ENCODE results near the gene FAM170B. TPM values are rescaled to one million over a fixed set of nuclear protein-coding genes. Genes with fewer than 3 reads are reported as not detected.

FAM170B gene
- total RNA-seq, 1 experiment from 2014 or later, result not detected

DNA sequence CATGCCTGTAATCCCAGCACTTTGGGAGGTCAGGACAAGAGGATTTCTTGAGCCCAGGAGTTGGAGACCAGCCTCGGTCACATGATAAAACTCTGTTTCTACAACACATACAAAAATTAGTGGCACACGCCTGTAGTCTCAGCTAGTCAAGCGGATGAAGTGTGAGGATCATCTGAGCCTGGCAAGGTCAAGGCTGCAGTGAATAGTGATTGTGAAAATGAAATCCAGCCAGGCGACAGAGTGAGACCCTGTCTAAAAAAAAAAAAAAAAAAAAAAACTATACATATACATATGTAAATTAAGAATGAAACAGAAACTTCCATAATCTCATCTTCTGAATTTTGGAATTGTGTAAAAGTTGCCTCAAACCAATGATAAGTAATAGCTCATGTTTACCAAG lies 18.2 kb upstream of the FAM170B start:
- no peaks in the 10 kb centered on the region for H3K27me3 ChIP-seq (replicated peaks)
- DNase-seq (ENCODE audit: low read depth in 1 of 2, low spot score in 2 of 2), result no peak
- no peaks in the 10 kb centered on the region for H3K4me1 ChIP-seq (replicated peaks)
- H3K36me3 ChIP-seq, result no peaks in the 10 kb centered on the region
- H3K4me3 ChIP-seq, result no peak overlapping the region
- 0 out of 2 replicates have a peak, but pooled peaks cover 3% of the 10 kb centered on the region for H3K9me3 ChIP-seq (replicated peaks)
- no peak overlapping the region for H3K27ac ChIP-seq

GRCh38 chr10:49151481-49151880 lies 17.7 kb upstream of the FAM170B start:
- no peaks in the 10 kb centered on the region for H3K4me1 ChIP-seq (replicated peaks)
- H3K4me3 ChIP-seq, result no peak overlapping the region
- no peak for DNase-seq (ENCODE audit: low read depth in 1 of 2, low spot score in 2 of 2)
- no peaks in the 10 kb centered on the region for H3K36me3 ChIP-seq
- 0 out of 2 replicates have a peak, but pooled peaks cover 3% of the 10 kb centered on the region for H3K9me3 ChIP-seq (replicated peaks)
- no peaks in the 10 kb centered on the region for H3K27me3 ChIP-seq (replicated peaks)
- no peak overlapping the region for H3K27ac ChIP-seq

DNA sequence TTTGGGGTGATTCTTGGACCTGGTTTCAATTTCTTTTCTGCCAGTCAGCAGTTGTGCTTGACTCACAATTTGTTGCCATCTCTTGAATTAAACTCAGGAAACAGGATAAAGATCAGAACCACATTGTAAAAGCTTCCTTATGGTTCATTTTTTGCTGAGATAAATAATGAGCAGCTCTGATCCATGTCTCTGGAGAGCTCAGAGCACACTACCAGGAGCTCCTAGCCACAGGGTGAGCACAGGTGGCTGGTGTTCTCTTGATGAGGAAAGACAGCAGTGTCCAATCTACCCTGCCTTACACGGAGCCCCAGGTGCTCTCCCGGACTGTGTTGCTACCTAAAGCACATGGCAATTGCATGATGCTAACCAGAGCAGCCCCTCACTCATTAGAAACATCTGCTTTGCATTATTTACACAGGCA lies 17.2 kb upstream of the FAM170B start:
- Histone ChIP-seq H3K27me3 (replicated peaks) (no peaks in the 10 kb centered on the region), H3K27ac (no peak overlapping the region)

DNA sequence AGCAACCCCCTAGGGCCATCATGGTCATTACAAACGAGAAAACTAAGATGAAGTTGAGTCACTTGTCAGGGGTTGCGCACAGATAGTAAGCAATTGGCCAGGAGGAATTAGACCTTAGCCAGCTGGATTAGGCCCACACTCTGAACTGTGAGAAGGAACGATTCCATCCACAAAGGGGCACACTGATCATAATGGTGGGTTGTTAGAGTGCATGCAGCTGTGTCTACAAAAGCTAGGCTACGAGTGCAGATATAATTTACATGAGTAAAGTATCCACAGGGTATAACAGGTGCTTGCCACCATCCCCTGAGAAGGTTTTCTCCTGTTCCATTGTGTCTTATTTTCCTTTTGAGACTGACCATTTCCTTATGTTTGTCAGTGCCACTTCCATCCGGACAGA lies 16.6 kb upstream of the FAM170B start:
- no peak overlapping the region for H3K4me3 ChIP-seq

More for the DNA sequence above, 17.2 kb upstream of the FAM170B start:
- Histone ChIP-seq H3K4me1 (replicated peaks) (no peaks in the 10 kb centered on the region), H3K36me3 (no peaks in the 10 kb centered on the region), H3K9me3 (replicated peaks) (0 out of 2 replicates have a peak, but pooled peaks cover 3% of the 10 kb centered on the region), H3K4me3 (no peak overlapping the region)
- DNase-seq (ENCODE audit: low read depth in 1 of 2, low spot score in 2 of 2), result no peak

DNA sequence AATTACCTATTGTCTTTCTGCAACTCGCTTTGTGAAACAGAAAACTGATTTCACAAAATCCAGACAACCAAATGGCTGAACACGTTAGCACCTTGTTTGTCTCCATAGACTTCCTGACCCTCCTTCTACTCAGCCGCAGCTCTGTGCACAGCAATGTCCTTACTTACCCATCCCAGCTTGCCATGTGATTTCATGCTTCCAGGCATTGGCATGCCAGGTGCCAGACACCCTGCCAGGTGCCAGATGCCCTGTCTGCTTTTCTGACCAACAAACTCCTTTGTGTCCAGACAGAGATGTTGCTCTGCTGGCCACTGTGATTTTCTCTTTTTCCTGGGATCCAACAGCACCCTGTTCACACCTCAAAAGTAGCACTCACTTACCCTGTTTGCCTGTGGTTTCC lies 16.1 kb upstream of the FAM170B start:
- no peaks in the 10 kb centered on the region for H3K27me3 ChIP-seq (replicated peaks)
- DNase-seq (ENCODE audit: low read depth in 1 of 2, low spot score in 2 of 2), result no peak
- H3K9me3 ChIP-seq (replicated peaks), result 0 out of 2 replicates have a peak, but pooled peaks cover 3% of the 10 kb centered on the region
- H3K4me1 ChIP-seq (replicated peaks), result no peaks in the 10 kb centered on the region
- no peak overlapping the region for H3K27ac ChIP-seq
- H3K4me3 ChIP-seq, result no peak overlapping the region
- no peaks in the 10 kb centered on the region for H3K36me3 ChIP-seq

More for the DNA sequence above, 16.6 kb upstream of the FAM170B start:
- H3K36me3 ChIP-seq, result no peaks in the 10 kb centered on the region
- no peak overlapping the region for H3K27ac ChIP-seq
- 0 out of 2 replicates have a peak, but pooled peaks cover 3% of the 10 kb centered on the region for H3K9me3 ChIP-seq (replicated peaks)
- no peaks in the 10 kb centered on the region for H3K4me1 ChIP-seq (replicated peaks)
- DNase-seq (ENCODE audit: low read depth in 1 of 2, low spot score in 2 of 2), result no peak
- no peaks in the 10 kb centered on the region for H3K27me3 ChIP-seq (replicated peaks)

GRCh38 chr10:49144058-49144720 lies 10.4 kb upstream of the FAM170B start:
- Histone ChIP-seq H3K4me3 (no peak overlapping the region), H3K27me3 (replicated peaks) (no peaks in the 10 kb centered on the region), H3K27ac (no peak overlapping the region), H3K9me3 (replicated peaks) (0 out of 2 replicates have a peak, but pooled peaks cover 3% of the 10 kb centered on the region), H3K36me3 (no peaks in the 10 kb centered on the region), H3K4me1 (replicated peaks) (peaks cover 31% of the 10 kb centered on the region)
- peak; percentile 52 to 55 for DNase-seq (ENCODE audit: low read depth in 1 of 2, low spot score in 2 of 2)

DNA sequence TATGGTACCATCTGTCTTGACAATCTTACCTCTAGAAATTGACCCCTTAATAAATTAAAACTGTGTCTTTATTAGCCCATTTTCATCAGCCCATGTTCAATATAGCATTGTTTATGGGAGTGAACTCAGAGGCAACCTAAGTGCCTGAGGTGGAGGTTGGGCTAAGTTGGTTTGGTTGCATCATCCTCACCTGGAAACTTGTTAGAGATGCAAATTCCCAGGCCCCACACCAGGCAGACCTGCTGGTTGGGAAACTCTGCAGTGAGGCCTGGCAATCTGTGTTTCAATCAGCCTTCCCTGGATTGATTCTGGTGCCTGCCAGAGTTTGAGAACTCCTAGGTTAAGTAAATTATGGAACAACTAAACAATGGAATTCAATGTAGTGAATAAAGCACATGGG lies 9.4 kb upstream of the FAM170B start:
- Histone ChIP-seq H3K4me1 (replicated peaks) (peaks cover 41% of the 10 kb centered on the region), H3K4me3 (no peak overlapping the region), H3K36me3 (no peaks in the 10 kb centered on the region), H3K27ac (no peak overlapping the region), H3K27me3 (replicated peaks) (no peaks in the 10 kb centered on the region), H3K9me3 (replicated peaks) (0 out of 2 replicates have a peak, but pooled peaks cover 3% of the 10 kb centered on the region)
- no peak for DNase-seq (ENCODE audit: low read depth in 1 of 2, low spot score in 2 of 2)

DNA sequence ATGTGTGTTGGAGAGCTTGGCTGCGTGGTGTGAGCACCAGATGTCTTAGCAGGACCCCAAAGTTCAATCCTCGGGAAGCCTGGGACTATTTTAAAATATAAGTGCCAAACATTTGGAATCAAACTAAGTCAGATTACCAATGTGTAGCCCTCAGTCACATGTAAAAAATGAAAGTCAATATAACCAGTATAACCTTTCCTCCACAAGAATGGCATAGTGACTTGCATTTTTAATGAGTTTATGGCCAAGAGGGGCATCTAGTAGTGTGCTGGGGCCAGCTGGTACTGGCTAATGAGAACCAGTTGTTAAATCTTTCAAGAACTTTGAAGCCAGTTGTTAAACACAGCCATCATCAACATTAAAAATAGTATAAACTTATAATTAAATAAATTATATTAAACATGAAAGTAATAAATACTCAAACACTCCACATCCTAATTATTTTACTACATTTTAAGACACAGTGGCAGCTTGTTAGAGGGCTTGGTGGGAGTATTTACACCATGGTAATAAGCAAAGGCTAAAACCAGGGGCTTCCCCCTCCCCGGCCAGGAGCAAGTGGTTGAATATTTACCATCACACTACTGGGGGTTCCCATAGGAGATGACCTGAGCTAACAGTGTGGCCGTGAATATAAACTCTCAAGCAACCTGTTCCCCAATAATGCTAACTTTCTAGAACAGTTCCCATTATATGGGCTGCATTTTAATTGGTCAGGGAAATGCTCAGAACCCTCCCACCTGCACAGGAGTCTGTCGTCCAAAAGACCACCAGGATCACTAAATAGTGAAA lies 7.9 kb upstream of the FAM170B start:
- H3K36me3 ChIP-seq, result no peaks in the 10 kb centered on the region
- peaks cover 52% of the 10 kb centered on the region for H3K4me1 ChIP-seq (replicated peaks)
- no peak for DNase-seq (ENCODE audit: low read depth in 1 of 2, low spot score in 2 of 2)
- no peak overlapping the region for H3K4me3 ChIP-seq
- no peaks in the 10 kb centered on the region for H3K27me3 ChIP-seq (replicated peaks)
- H3K9me3 ChIP-seq (replicated peaks), result no peaks in the 10 kb centered on the region
- no peak overlapping the region for H3K27ac ChIP-seq

DNA sequence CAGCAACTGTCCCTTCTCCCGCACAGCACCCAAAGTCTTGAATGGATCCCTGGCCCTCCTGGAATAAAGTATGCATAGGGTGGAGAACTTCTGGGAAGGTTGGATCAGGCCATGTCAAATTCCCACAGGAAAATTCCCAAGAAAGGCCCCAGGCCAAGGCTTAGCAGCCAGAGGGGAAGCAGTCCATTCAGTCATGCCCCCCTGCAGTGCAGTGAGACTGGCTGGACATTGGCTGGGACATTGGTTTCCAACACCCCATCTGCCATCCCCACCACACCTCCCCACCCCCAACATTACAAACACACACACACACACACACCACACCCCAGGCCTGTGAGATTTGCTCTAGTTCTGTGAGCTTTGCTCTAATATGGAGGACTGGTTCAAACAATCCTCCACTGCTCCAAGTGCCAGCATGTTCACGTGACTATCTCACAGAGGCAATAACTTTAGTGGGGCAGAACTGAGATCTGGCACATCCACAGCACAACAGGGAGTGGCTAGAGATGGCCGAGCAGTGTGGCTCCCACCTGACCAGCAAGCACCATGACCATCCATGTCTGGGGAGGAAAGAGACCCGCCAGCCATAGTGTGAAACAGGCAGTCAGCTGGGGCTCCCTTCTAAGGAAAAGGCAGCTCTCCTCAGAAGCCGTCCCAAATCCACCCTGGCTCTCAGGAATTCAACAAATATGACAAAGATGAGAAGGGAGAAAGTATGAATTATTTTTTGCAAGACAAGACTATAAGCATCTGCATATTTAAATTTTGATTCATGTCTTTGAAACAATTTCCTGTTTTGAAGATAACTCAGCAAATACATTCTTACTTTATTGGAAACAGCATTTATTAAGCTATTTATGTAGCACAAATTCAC lies 6.7 kb upstream of the FAM170B start:
- Histone ChIP-seq H3K36me3 (no peaks in the 10 kb centered on the region), H3K27ac (peak overlapping the region; percentile 93), H3K9me3 (replicated peaks) (no peaks in the 10 kb centered on the region), H3K27me3 (replicated peaks) (no peaks in the 10 kb centered on the region), H3K4me1 (replicated peaks) (peaks cover 60% of the 10 kb centered on the region), H3K4me3 (no peak overlapping the region)
- no peak for DNase-seq (ENCODE audit: low read depth in 1 of 2, low spot score in 2 of 2)

DNA sequence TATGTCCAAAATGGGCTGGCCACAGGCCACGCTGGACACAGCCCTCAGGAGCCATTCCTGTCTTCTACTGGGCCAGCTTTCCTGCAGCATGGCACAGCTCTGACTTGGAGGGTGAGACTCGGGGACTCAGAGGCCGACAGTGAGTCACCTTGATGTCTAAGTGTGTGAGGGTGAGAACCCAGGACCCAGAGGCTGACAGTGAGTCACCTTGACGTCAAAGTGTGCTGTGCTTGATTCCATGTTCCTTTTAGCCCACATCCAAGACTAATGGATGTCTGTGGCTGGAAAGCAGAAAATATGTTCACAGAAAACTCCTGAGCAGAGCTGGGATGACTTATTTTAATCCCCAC lies 6.0 kb upstream of the FAM170B start:
- Histone ChIP-seq H3K4me3 (no peak overlapping the region), H3K9me3 (replicated peaks) (no peaks in the 10 kb centered on the region), H3K27me3 (replicated peaks) (no peaks in the 10 kb centered on the region), H3K4me1 (replicated peaks) (peaks cover 61% of the 10 kb centered on the region), H3K27ac (peak overlapping the region; percentile 93), H3K36me3 (no peaks in the 10 kb centered on the region)
- DNase-seq (ENCODE audit: low read depth in 1 of 2, low spot score in 2 of 2), result peak; percentile 83 to 89

DNA sequence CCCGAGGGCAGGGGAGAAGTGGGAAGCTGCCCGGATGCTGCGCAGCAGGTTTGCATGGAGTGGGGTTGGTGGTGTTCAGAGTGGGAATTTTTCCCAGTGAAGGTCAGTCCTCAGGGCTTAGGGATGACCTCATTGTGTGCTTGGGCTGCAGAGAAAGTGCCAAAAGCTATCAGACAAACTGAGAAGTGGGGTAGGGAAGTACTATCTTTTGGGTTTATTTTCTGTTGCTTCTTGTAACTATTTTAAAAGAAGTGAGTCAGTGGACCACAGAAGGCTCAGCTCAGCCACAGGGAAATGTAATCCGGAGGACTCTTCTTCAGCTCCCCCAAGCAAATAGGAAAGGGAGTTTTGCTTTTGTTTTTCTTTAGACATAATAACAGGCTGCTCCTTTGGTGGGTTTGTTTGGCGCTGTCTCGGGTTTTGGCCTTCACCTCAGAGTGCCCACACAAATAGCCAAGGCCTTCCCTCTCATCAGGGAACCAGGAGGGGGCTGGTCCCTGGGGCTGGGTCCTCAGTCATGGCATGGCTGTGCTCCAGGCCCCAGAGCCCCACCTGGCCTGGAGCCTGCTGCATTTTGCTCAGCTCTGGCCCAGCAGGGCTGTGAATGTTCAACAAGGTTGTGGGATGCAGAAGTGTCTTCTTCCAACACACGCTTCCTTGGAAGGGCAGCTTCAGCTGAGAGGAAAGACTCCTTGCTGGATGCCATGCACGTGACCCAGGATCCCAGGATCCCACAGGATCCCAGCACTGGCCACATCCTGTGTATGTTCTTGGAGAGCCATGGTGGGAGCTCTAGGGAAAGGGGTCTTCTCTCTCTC lies 5.4 kb upstream of the FAM170B start:
- H3K9me3 ChIP-seq (replicated peaks), result no peaks in the 10 kb centered on the region
- peaks cover 57% of the 10 kb centered on the region for H3K4me1 ChIP-seq (replicated peaks)
- H3K36me3 ChIP-seq, result no peaks in the 10 kb centered on the region
- H3K27me3 ChIP-seq (replicated peaks), result no peaks in the 10 kb centered on the region
- no peak overlapping the region for H3K4me3 ChIP-seq
- H3K27ac ChIP-seq, result peak overlapping the region; percentile 93
- peak; percentile 70 to 89 for DNase-seq (ENCODE audit: low read depth in 1 of 2, low spot score in 2 of 2)

DNA sequence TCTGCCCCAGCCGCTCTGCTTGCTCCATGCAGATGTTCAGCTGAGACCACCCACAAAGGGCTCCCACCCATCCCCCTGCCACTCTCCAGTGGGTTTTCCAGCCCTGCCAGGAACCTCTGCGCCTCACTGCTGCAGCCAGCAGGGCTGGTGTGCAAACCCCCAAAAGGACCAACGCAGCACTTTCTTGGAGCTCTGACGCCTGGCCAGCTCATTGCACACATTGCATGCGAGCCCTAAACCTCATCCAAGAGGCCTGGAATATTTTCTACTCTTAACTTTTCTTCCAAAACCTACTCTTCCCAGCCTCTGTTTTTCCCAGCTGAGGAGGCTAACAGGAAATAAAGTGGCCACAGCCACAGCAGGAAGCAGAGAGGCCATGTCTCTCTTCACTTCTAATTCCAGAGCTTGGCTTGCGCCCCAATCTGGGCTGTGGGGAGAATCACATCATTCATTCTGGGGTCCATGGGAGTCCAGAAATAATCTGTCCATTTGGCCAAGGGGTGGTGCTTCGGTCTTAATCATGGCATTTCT lies 4.6 kb upstream of the FAM170B start:
- DNase-seq (ENCODE audit: low read depth in 1 of 2, low spot score in 2 of 2), result peak; percentile 88 to 93
- peak overlapping the region; percentile 93 for H3K27ac ChIP-seq
- no peaks in the 10 kb centered on the region for H3K36me3 ChIP-seq
- no peak overlapping the region for H3K4me3 ChIP-seq
- H3K4me1 ChIP-seq (replicated peaks), result peaks cover 49% of the 10 kb centered on the region
- H3K27me3 ChIP-seq (replicated peaks), result no peaks in the 10 kb centered on the region
- no peaks in the 10 kb centered on the region for H3K9me3 ChIP-seq (replicated peaks)

DNA sequence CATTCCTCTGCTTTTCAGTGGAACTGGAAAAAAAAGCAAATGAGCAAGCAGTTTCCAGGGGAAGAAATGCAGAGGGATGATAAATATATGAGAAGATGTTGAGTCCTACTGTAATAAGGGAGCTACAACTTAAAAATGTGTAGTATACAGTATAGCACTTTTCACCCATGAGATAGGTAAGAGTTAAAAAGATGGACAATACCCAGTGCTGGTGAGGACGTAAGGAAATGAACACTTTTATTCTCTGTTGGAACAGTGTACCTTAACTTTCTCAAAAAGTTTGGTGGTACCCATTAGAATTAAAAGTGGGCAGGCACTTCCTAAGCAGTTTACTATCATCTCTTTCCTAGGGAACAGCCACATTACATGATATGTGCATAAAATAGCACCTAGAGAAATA lies 2.7 kb upstream of the FAM170B start:
- Histone ChIP-seq H3K9me3 (replicated peaks) (no peaks in the 10 kb centered on the region), H3K4me3 (no peak overlapping the region), H3K27ac (no peak overlapping the region), H3K27me3 (replicated peaks) (no peaks in the 10 kb centered on the region), H3K36me3 (no peaks in the 10 kb centered on the region), H3K4me1 (replicated peaks) (peaks cover 48% of the 10 kb centered on the region)
- no peak for DNase-seq (ENCODE audit: low read depth in 1 of 2, low spot score in 2 of 2)
